ENCODE data around the gene TINCR.
"Not testable (repeated sequence)": the region's sequence is repeated elsewhere in the genome, so short reads cannot be mapped to it uniquely, and the experiment has no call there.

TINCR gene

GRCh38 chr19:5567360-5567969 lies at the start of gene TINCR:
TINCR (minus strand) TSS chr19:5567953.
- no peak for DNase-seq (ENCODE audit: low spot score in 2 of 2)
- Mint-ChIP-seq H3K27ac (no peak within 1 kb of the TSS), H3K4me3 (no peak within 1 kb of the TSS), H3K36me3 (no peaks in the 10 kb centered on the region), H3K4me1 (no peaks in the 10 kb centered on the region), H3K9me3 (no peaks in the 10 kb centered on the region)
- ATAC-seq = no peak

- no peak overlapping the region for H3K4me3 Mint-ChIP-seq
- peaks cover 25% of the 10 kb centered on the region for H3K4me1 Mint-ChIP-seq
Observed at GRCh38 chr19:5617080-5617479, 49.3 kb upstream of the TINCR start.

GRCh38 chr19:5615756-5616327 lies 48.1 kb upstream of the TINCR start:
- ATAC-seq (no peak), DNase-seq (ENCODE audit: low spot score in 2 of 2) (no peak)
- no peaks in the 10 kb centered on the region for H3K9me3 Mint-ChIP-seq
- peaks cover 97% of the 10 kb centered on the region for H3K36me3 Mint-ChIP-seq
- H3K4me1 Mint-ChIP-seq = peaks cover 16% of the 10 kb centered on the region
- H3K27ac Mint-ChIP-seq = no peak overlapping the region
- no peak overlapping the region for H3K4me3 Mint-ChIP-seq

More at GRCh38 chr19:5617080-5617479, 49.3 kb upstream of the TINCR start:
- Mint-ChIP-seq H3K36me3 (peaks cover 100% of the 10 kb centered on the region), H3K9me3 (no peaks in the 10 kb centered on the region), H3K27ac (no peak overlapping the region)
- ATAC-seq = no peak
- no peak for DNase-seq (ENCODE audit: low spot score in 2 of 2)

- no peaks in the 10 kb centered on the region for H3K9me3 Mint-ChIP-seq
- H3K27ac Mint-ChIP-seq = peak overlapping the region; percentile 54
- H3K4me1 Mint-ChIP-seq = peaks cover 2% of the 10 kb centered on the region
- peaks cover 97% of the 10 kb centered on the region for H3K36me3 Mint-ChIP-seq
- no peak overlapping the region for H3K4me3 Mint-ChIP-seq
- DNase-seq (ENCODE audit: low spot score in 2 of 2) = no peak
- ATAC-seq = no peak
Observed at GRCh38 chr19:5612891-5613865, 45.4 kb upstream of the TINCR start.

GRCh38 chr19:5609881-5610448 lies 42.2 kb upstream of the TINCR start:
- DNase-seq (ENCODE audit: low spot score in 2 of 2) (no peak), ATAC-seq (no peak)
- peaks cover 19% of the 10 kb centered on the region for H3K4me1 Mint-ChIP-seq
- no peak overlapping the region for H3K4me3 Mint-ChIP-seq
- peaks cover 97% of the 10 kb centered on the region for H3K36me3 Mint-ChIP-seq
- H3K9me3 Mint-ChIP-seq = no peaks in the 10 kb centered on the region
- no peak overlapping the region for H3K27ac Mint-ChIP-seq

- H3K36me3 Mint-ChIP-seq = peaks cover 97% of the 10 kb centered on the region
- H3K27ac Mint-ChIP-seq; DNase-seq (ENCODE audit: low spot score in 2 of 2); H3K4me3 Mint-ChIP-seq; ATAC-seq; H3K9me3 Mint-ChIP-seq: not testable (repeated sequence)
- H3K4me1 Mint-ChIP-seq = peaks cover 19% of the 10 kb centered on the region
Observed at GRCh38 chr19:5608766-5609165, 41.0 kb upstream of the TINCR start.

- no peaks in the 10 kb centered on the region for H3K9me3 Mint-ChIP-seq
- no peak overlapping the region for H3K4me3 Mint-ChIP-seq
- H3K4me1 Mint-ChIP-seq = peaks cover 19% of the 10 kb centered on the region
- no peak for DNase-seq (ENCODE audit: low spot score in 2 of 2)
- H3K27ac Mint-ChIP-seq = peak overlapping the region; percentile 15
- peaks cover 97% of the 10 kb centered on the region for H3K36me3 Mint-ChIP-seq
- ATAC-seq = no peak
Observed at GRCh38 chr19:5608291-5608690, 40.5 kb upstream of the TINCR start.

GRCh38 chr19:5607318-5608275 lies 39.8 kb upstream of the TINCR start:
- H3K27ac Mint-ChIP-seq = peak overlapping the region; percentile 15
- peaks cover 19% of the 10 kb centered on the region for H3K4me1 Mint-ChIP-seq
- DNase-seq (ENCODE audit: low spot score in 2 of 2) (no peak), ATAC-seq (peak; percentile 40)
- peaks cover 97% of the 10 kb centered on the region for H3K36me3 Mint-ChIP-seq
- H3K4me3 Mint-ChIP-seq = no peak overlapping the region
- no peaks in the 10 kb centered on the region for H3K9me3 Mint-ChIP-seq

GRCh38 chr19:5605362-5605761 lies 37.6 kb upstream of the TINCR start:
- DNase-seq (ENCODE audit: low spot score in 2 of 2) = no peak
- no peak overlapping the region for H3K27ac Mint-ChIP-seq
- peaks cover 100% of the 10 kb centered on the region for H3K36me3 Mint-ChIP-seq
- no peak overlapping the region for H3K4me3 Mint-ChIP-seq
- ATAC-seq = no peak
- no peaks in the 10 kb centered on the region for H3K9me3 Mint-ChIP-seq
- peaks cover 19% of the 10 kb centered on the region for H3K4me1 Mint-ChIP-seq

GRCh38 chr19:5603626-5604025 lies 35.9 kb upstream of the TINCR start:
- Mint-ChIP-seq H3K27ac (peak overlapping the region; percentile 82), H3K36me3 (peaks cover 100% of the 10 kb centered on the region), H3K9me3 (no peaks in the 10 kb centered on the region), H3K4me3 (no peak overlapping the region), H3K4me1 (peaks cover 19% of the 10 kb centered on the region)
- ATAC-seq (no peak), DNase-seq (ENCODE audit: low spot score in 2 of 2) (no peak)

- Mint-ChIP-seq H3K4me1 (peaks cover 11% of the 10 kb centered on the region), H3K27ac (no peak overlapping the region), H3K36me3 (peaks cover 100% of the 10 kb centered on the region), H3K9me3 (no peaks in the 10 kb centered on the region), H3K4me3 (no peak overlapping the region)
- DNase-seq (ENCODE audit: low spot score in 2 of 2) (no peak), ATAC-seq (no peak)
Observed at GRCh38 chr19:5600797-5601196, 33.0 kb upstream of the TINCR start.

GRCh38 chr19:5595745-5596144 lies 28.0 kb upstream of the TINCR start:
- Mint-ChIP-seq H3K4me3 (no peak overlapping the region), H3K9me3 (no peaks in the 10 kb centered on the region), H3K4me1 (peaks cover 13% of the 10 kb centered on the region), H3K27ac (no peak overlapping the region), H3K36me3 (peaks cover 100% of the 10 kb centered on the region)
- no peak for ATAC-seq
- DNase-seq (ENCODE audit: low spot score in 2 of 2) = no peak

- Mint-ChIP-seq H3K27ac (no peak overlapping the region), H3K4me1 (peaks cover 13% of the 10 kb centered on the region), H3K4me3 (no peak overlapping the region), H3K36me3 (peaks cover 100% of the 10 kb centered on the region), H3K9me3 (no peaks in the 10 kb centered on the region)
- ATAC-seq (no peak), DNase-seq (ENCODE audit: low spot score in 2 of 2) (no peak)
Observed at GRCh38 chr19:5595129-5595528, 27.4 kb upstream of the TINCR start.

- ATAC-seq (no peak), DNase-seq (ENCODE audit: low spot score in 2 of 2) (no peak)
- no peaks in the 10 kb centered on the region for H3K9me3 Mint-ChIP-seq
- peaks cover 13% of the 10 kb centered on the region for H3K4me1 Mint-ChIP-seq
- peaks cover 100% of the 10 kb centered on the region for H3K36me3 Mint-ChIP-seq
- H3K4me3 Mint-ChIP-seq = no peak overlapping the region
- H3K27ac Mint-ChIP-seq = no peak overlapping the region
Observed at GRCh38 chr19:5594521-5594950, 26.8 kb upstream of the TINCR start.

All from stimulated activated effector memory CD8-positive, alpha-beta T cell treated with anti-CD3 and anti-CD28 coated beads, Interleukin-12 subunit alpha, Interleukin-12 subunit beta, amount 100 ng/mL, for 72 hours (primary cell).